GM12891 (cell line): ENCODE data around the gene ADGRG4.

Experiments
- DNase-seq: peaks from one replicate; pipeline ENCODE4 v3.0.0; 2011; ENCODE audit warnings: low spot score; ENCODE audit not compliant: insufficient read length
- FAIRE-seq: peaks from 2 replicates; lab custom pipeline; 2011; peaks lifted over from hg19 to GRCh38; lab: Jason Lieb, UNC
- PAX5 ChIP-seq: IDR thresholded peaks from 2 replicates; pipeline ENCODE4 v1.6.1; 2011; ENCODE audit warnings: low read length, moderate library complexity, mild to moderate bottlenecking; ENCODE audit not compliant: insufficient read depth, severe bottlenecking
- POLR2A ChIP-seq: IDR thresholded peaks from 2 replicates; pipeline ENCODE4 v1.6.1; 2011; ENCODE audit warnings: low read depth, low read length, control low read depth
- POLR2AphosphoS5 ChIP-seq: IDR thresholded peaks from 2 replicates; pipeline ENCODE4 v1.6.1; 2011; ENCODE audit warnings: low read depth, low read length, control low read depth
- POU2F2 ChIP-seq: IDR thresholded peaks from 2 replicates; pipeline ENCODE4 v1.6.1; 2011; ENCODE audit warnings: low read depth, mild to moderate bottlenecking, control low read depth, low read length, moderate library complexity
- SPI1 ChIP-seq: IDR thresholded peaks from 2 replicates; pipeline ENCODE4 v1.6.1; 2011; ENCODE audit warnings: low read depth, low read length, control low read depth
- TAF1 ChIP-seq: IDR thresholded peaks from 2 replicates; pipeline ENCODE4 v1.6.1; 2011; ENCODE audit warnings: low read depth, low read length, control low read depth

Gene ADGRG4

DNA sequence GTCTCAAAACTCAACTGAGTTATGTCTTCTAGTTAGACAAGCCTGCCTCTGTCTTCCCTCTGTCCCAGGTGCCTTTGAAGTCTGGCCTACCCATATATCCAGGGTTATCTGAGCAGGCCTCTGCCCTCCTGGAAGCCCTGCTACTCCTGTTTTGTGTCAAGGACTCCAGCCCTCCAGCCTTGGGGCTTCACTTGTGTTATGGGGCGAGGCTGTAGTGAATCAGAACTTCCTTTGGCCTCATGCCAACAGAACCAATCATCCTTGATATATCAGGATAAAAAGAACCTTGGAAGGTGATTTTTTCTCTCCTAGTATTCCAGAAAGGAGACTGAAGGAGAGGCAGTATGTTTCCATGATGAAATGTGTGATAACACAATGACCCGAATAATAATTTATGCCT lies 8.9 kb upstream of the ADGRG4 start:
- DNase-seq (no peak), FAIRE-seq (no peak)
- TF ChIP-seq PAX5 (no peak), TAF1 (no peak)

DNA sequence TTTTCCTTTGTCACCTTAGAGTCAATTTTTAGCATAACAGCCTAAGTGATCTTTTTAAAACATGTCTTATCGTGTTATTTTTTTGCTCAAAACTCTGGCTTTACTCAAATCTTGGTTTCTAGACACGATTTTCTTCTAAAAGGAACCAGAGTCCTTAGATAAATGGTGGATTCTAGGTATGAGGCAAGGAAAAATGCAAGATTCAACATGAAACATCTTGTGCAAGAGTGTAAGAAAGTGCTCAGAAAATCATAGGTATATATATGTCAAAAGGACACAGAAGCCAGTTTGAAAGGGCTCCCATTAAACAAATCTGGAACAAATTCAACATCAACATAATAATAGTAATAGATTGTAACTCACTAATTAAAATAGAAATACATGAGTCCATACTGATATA lies 8.1 kb upstream of the ADGRG4 start:
- TF ChIP-seq PAX5: no peak
- no peak for TF ChIP-seq POU2F2
- no peak for TF ChIP-seq TAF1
- TF ChIP-seq SPI1: no peak
- no peak for TF ChIP-seq POLR2AphosphoS5
- TF ChIP-seq POLR2A: no peak
- FAIRE-seq: no peak
- no peak for DNase-seq

DNA sequence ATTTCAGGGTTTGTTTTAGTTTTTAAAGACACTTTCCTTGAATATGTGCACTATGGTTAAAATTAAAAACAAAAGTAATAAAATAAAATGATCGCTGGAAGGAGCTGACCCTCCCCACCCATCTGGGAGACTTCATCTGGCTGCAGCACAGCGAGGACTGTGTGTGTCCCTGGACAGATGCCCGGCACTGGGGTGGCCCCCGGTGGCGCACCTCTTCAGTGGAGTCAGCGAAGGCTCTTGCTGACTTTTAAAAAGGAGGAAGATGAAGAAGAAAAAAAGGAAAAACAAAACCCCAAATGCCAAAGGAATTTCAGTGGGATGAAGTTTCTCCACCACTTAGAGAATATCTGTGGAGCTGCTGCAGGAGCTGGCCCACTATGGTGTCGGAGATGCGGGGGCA lies 5.4 kb upstream of the ADGRG4 start:
- FAIRE-seq (no peak), DNase-seq (no peak)
- no peak for TF ChIP-seq PAX5
- TF ChIP-seq SPI1: no peak
- no peak for TF ChIP-seq POLR2A
- TF ChIP-seq TAF1: no peak
- TF ChIP-seq POLR2AphosphoS5: no peak
- TF ChIP-seq POU2F2: no peak

DNA sequence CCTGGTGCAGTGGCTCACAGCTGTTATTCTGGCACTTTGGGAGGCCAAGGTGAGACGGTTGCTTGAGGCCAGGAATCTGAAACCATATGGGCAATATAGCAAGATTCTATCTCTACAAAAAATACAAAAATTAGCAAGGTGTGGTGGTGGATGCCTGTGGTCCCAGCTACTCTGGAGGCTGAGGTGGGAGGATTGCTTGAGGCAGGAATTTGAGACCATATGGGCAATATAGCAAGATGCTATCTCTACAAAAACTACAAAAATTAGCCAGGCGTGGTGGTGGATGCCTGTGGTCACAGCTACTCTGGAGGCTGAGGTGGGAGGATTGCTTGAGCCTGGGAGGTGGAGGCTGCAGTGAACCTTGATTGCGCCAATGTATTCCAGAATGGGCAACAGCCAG lies 2.3 kb downstream of the ADGRG4 start:
- TF ChIP-seq POLR2A (no peak), SPI1 (no peak), TAF1 (no peak), POU2F2 (no peak)
- DNase-seq (no peak), FAIRE-seq (no peak)

DNA sequence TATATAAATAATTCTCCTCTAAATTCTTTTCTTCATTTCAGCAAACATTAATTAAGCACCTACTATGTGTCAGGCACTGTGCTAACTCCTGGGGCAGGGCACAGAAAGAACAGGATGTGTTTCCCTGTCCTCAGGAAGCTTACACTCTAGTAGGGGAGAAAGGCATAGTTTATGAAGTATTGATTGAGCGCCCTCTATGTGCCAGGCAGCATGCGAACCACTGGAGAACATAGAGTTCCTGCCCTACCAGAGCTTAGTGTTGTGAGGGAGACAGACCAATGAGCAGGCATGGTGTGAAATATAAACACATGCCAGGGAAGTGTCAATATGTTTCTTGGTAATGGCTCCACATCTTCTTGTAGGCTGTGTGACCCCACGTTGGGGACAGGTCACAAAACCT lies 3.7 kb downstream of the ADGRG4 start:
- DNase-seq (no peak), FAIRE-seq (no peak)
- TF ChIP-seq TAF1 (no peak), POU2F2 (no peak), POLR2A (no peak), SPI1 (no peak), POLR2AphosphoS5 (no peak), PAX5 (no peak)

DNA sequence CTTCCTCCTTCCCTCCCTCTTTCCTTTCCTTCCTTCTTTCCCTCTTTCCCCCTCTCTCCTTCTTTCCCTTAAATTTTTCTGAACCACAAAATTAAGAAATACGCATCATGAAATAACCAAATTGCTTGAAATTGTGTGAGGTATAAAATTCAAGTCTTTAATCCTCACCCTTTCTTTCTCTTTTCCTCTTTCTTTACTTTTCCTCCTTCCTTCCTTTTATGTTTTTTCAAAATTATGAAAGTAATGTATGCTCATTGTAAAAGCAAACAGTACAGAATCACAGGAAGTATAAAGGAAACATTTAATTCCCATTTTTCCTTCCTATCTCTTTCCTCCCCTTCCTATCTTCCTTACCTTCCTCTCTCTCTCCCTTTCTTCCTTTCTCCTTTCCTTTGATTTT lies 5.4 kb downstream of the ADGRG4 start:
- DNase-seq: no peak
- FAIRE-seq: no peak

DNA sequence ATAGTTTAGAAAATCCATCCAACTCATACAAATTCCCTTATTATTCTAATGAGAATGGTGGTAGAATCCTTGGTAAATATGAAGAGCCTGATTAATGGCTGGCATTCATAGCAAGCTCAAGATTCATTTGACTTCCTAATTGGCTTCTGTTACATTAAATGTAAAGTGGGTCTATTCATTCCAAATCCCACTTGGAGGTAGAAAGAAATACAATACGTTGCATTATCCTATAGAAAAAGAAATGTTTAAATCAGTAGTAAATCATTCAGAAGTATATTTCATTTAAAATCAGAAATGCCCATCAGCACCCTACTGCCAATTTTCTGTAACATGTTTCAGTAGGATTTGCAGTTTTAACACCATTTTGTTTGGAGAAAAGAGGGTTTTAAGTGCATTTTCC lies 6.7 kb downstream of the ADGRG4 start:
- TF ChIP-seq POLR2A (no peak), POLR2AphosphoS5 (no peak), SPI1 (no peak), TAF1 (no peak), PAX5 (no peak), POU2F2 (no peak)
- DNase-seq (no peak), FAIRE-seq (no peak)

More for the DNA sequence above, 5.4 kb downstream of the ADGRG4 start:
- TF ChIP-seq TAF1 (no peak), SPI1 (no peak), POLR2AphosphoS5 (no peak), PAX5 (no peak), POLR2A (no peak), POU2F2 (no peak)

DNA sequence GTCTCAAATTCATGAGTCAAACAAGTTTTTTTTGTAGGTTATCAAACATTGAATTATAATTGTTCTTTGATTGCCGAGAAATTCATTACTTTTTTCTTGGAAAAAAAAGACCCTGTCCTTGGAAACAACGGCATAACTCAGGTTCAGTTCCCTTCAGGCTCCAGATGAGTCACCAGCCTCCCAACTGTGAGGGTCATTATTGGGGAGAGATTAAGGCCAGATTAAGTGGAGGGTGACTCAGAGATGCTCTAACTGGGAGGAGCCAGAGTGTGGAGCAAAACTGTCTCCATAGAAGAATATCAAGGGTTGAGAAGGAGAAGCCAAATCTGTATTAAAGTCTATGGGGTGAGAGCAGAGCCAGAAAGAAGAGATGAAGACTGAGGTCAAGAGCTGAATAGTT lies 9.6 kb downstream of the ADGRG4 start:
- DNase-seq (no peak), FAIRE-seq (no peak)
- TF ChIP-seq POLR2A: no peak
- no peak for TF ChIP-seq POLR2AphosphoS5
- no peak for TF ChIP-seq PAX5
- no peak for TF ChIP-seq SPI1
- TF ChIP-seq TAF1: no peak
- no peak for TF ChIP-seq POU2F2

DNA sequence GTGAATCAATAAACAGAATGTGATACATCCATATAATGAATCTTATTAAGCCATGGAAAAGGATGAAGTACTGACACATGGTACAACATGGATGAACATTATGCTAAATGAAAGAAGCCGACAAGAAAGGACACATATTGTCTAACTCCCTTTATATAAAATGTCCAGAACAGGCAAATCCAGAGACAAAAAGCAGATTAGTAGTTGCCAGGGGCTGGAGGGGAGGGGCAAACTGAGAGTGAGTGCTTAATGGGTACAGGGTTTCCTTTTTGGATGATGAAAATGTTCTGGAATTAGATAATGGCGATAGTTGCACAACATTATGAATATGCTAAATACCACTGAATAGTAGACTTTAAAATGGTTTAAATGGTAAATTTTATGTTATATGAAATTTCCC lies 17.4 kb downstream of the ADGRG4 start:
- FAIRE-seq: no peak
- no peak for TF ChIP-seq POLR2AphosphoS5
- TF ChIP-seq POU2F2: no peak
- TF ChIP-seq POLR2A: no peak
- no peak for TF ChIP-seq SPI1
- no peak for TF ChIP-seq TAF1
- TF ChIP-seq PAX5: no peak
- no peak for DNase-seq

DNA sequence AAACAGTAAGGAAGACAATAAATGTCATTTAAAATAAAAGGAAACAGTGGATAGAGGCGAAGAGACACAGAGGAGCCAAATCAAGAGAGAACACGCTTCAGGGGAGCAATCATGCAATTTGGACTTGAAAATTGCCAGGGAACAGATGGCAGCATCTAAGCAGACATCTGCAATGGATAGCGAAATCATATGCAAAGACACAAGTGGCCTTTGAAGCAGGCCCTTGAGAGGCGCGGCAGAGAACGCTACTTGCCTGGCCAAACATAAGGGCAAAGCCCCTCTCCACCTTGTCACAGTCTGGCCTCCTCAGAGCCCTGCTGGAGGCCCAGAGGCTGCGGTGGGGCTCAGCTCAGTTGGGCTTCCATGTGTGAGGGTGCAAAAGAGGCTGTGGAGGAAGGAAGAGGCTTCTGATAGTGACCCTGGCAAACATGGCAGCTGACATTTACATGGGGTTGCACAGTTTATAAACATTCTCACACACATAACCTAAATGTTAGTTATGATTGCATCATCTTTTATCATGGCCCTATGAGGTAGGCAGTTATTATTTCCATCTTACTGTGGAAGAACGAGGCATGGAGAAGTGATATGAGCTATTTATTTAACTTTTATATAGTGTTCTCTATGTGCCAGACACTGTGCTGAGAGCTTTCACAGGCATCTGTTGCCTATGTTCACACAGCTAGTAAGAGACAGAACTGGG lies 18.3 kb downstream of the ADGRG4 start:
- no peak for DNase-seq
- TF ChIP-seq POU2F2 (no peak), TAF1 (no peak), POLR2A (no peak), PAX5 (no peak), POLR2AphosphoS5 (no peak), SPI1 (no peak)
- no peak for FAIRE-seq
